Renal pelvis (tissue), 4 donors: Measurements from ENCODE around the gene TMEM178B. TPM values are rescaled to one million over a fixed set of nuclear protein-coding genes. Genes with fewer than 3 reads are reported as not detected.

Experiments used
- DNase-seq: peaks from one replicate; pipeline ENCODE4 v3.0.0-alpha.2; 2013
- polyA plus RNA-seq, 3 donors: library from polyadenylated mRNA; unstranded; fragments of 120-200 nt; gene quantifications; one replicate each; pipeline ENCODE4 v1.2.1, GENCODE V29; 2013; ENCODE audit not compliant: insufficient read length in 3 of 3

TMEM178B gene
- polyA plus RNA-seq, 3 donors, result 0.27 to 0.38 (median 0.34) TPM

- DNase-seq, result no peak
Observed at GRCh38 chr7:141427134-141427533, 353.3 kb downstream of the TMEM178B start.

- no peak for DNase-seq
Observed at GRCh38 chr7:141430455-141431139, 356.7 kb downstream of the TMEM178B start.

DNA sequence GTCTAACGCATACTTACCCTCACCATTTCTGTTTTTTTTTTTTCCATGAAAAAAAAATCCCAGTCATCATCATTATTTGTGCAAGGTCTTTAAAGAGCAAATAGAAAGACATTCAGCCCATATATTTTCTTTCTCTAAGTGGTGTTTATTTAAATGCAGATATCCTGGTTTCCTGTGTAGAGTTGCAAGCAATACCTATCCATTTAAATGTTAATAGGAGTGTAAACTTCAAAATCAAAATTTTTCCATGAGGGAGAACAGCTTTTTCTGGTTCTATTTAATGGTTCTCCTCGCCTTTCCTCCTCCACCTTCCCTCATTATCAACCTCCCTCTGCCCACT is 357.2 kb downstream of the TMEM178B start:
- no peak for DNase-seq

GRCh38 chr7:141431711-141432110 is 357.8 kb downstream of the TMEM178B start:
- DNase-seq, result no peak

GRCh38 chr7:141433698-141434097 is 359.8 kb downstream of the TMEM178B start:
- DNase-seq, result no peak

- no peak for DNase-seq
Observed at GRCh38 chr7:141436139-141436538, 362.3 kb downstream of the TMEM178B start.

- no peak for DNase-seq
Observed at GRCh38 chr7:141436575-141437075, 362.8 kb downstream of the TMEM178B start.

DNA sequence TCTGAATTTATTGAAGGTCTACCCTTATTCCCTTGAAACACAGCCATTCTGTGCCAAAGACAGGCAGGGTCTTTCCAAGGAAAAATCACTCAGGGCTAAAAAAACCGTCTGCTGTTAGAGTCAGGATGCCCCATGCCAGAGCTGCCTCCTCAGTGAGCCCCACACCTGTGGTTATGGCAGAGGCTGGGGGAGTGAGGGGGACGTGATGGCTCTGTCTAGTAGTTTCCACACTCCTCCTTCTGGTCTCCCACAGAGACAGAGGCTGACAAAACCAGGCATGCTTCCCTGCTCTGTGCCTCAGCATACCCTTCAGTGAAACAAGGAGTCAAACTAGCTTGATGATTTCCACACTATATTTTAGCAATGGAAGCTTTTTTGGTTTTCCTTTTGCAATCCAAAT is 365.3 kb downstream of the TMEM178B start:
- DNase-seq, result no peak

GRCh38 chr7:141439776-141440175 is 365.9 kb downstream of the TMEM178B start:
- no peak for DNase-seq

GRCh38 chr7:141441837-141442627 is 368.2 kb downstream of the TMEM178B start:
- no peak for DNase-seq

GRCh38 chr7:141442781-141443180 is 368.9 kb downstream of the TMEM178B start:
- no peak for DNase-seq

DNA sequence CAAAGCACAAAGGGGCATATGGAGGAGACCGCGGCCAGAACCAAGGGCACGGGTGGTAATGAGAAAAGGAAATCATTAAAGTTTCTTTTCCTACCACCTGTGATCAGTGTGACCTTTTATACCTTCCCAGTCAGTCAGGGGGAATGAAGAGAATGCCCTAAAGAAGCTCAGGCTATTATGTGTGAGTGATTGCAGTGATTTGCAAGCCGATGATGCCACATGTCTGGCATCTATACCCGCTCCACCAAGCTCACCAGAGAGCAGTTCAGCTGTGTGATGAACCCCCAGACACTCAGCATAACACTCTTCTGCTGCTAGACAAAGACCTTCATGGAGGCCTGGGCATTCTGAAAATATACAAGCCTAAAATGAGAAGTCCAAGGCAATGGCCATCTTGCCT is 371.1 kb downstream of the TMEM178B start:
- DNase-seq, result no peak

DNA sequence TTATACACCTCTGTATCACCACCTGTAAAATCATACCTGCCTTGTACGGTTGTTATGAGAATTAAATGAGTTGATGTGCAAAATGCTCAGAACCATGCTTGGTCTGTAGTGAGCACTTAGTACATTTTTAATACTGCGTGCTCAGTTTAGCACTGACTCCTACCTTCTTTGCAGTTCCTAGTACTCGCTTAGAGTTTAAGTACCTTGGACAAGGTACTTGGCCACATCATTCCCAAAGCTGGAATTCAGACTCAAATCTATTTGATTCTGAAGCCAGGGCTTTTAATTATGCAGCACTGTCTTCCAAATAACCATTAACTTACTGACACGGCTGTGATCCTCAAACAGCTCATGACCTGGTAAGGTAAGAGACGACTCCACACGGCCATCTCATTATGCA is 377.4 kb downstream of the TMEM178B start:
- DNase-seq, result no peak

GRCh38 chr7:141452911-141453310 is 379.0 kb downstream of the TMEM178B start:
- DNase-seq, result no peak

- no peak for DNase-seq
Observed at GRCh38 chr7:141454338-141454737, 380.5 kb downstream of the TMEM178B start.

- DNase-seq, result no peak
Observed at GRCh38 chr7:141455723-141456122, 381.9 kb downstream of the TMEM178B start.

GRCh38 chr7:141456298-141456697 is 382.4 kb downstream of the TMEM178B start:
- DNase-seq, result no peak

DNA sequence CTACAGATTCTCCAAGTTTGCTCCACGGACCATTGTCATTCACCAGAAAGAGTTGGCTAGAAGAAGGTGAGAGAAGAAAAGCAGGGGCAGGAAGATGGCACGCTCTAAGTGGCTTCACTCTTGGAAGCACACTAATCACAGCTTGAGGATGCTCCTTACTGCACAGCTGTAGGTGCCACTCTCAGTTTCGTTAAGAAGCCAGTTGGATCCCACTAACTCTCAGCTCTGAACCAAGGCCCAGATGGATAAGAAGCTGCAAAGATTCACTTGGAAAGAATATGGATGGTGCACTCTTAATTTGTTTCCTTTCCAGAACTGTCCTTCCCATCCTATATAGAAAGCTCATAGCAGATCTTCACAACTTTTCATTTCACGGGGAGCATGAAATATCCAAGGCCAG is 382.8 kb downstream of the TMEM178B start:
- no peak for DNase-seq

GRCh38 chr7:141460781-141461715 is 387.2 kb downstream of the TMEM178B start:
- DNase-seq, result no peak

DNA sequence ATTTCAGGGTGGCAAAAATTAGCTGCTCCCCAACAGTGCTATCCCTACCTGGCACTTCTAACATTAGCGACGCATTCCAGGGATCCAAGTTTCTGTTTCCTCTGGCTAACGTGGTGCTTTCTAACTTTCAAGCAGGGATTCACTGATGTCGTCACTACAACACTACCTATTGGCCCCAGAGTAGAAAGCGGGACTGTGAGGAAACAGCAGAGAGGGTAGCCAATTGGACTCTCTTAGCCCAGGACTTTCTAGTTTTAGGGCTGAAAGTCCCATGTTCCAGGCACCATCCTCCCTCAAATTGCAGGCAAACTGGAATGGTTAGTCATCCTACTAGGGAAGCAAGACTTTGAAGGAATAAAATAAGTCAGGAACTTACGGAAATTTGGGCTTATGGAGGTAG is 388.1 kb downstream of the TMEM178B start:
- no peak for DNase-seq

DNA sequence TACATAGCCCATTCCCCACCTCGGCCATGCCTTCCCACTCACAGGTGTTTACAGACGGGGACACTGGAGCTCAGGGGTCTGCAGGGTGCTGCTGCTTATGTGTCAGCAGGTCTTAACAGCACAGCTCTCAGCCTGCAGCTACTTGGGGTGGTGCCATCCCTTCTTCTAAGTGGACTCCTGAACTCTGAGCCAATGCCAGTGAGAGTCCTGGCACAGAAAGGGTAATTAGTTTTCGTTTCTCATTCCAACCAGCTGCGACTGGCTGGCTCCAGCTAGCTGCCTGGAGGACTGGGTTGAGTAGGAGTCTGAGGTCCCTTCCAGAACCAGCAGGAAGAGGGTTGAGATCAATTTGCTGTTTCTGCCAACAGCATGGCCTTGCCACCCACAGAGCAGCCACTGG is 389.1 kb downstream of the TMEM178B start:
- no peak for DNase-seq

DNA sequence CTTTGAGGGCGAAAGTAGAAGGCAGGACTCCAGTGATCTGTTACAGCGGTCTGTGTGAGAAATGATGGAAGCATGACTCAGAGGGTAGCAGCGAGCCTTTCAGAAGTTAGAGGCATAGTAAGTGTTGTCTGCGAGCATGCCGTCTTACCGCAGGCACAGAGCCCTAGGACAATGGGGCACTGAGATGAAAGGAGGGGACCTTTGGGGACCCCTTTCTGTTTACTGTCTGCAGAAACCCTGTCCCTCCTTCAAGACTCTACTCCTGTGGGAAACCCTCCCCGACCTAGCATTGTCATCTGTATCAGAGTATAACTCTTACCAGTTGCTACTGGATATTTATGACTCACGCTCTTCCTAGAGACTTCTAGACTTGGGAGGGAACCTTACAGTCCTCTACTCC is 390.1 kb downstream of the TMEM178B start:
- DNase-seq, result no peak
